Measurements from ENCODE around the gene ZDHHC24.

DNA sequence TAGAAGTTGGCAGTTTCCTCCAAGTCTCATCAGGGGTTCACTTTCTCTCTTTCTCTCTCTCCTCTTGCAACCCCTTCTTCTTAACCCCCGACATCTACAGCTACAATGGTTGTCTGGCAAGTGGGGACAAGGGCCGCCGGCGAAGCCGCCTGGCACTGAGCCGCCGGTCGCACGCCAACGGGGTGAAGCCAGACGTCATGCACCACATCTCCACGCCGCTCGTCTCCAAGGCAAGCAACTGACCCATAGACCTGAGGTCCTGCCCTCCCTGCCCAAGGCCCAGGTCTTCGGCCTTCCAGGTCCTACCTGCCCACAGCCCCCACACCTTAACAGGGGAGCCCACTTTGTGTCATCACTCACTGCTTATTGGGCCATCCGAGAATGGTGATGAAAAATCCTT lies 74.7 kb downstream of the ZDHHC24 start:
- no peak for TF ChIP-seq EP300 (conservative IDR thresholded peaks at IDR 0.05; ENCODE audit: poor library complexity, severe bottlenecking)
- TF ChIP-seq EZH2 (IDR thresholded peaks at IDR 0.05; ENCODE audit: borderline replicate concordance, insufficient read depth, low read length, poor library complexity, severe bottlenecking), result no peak
- TF ChIP-seq, protein P1, sequence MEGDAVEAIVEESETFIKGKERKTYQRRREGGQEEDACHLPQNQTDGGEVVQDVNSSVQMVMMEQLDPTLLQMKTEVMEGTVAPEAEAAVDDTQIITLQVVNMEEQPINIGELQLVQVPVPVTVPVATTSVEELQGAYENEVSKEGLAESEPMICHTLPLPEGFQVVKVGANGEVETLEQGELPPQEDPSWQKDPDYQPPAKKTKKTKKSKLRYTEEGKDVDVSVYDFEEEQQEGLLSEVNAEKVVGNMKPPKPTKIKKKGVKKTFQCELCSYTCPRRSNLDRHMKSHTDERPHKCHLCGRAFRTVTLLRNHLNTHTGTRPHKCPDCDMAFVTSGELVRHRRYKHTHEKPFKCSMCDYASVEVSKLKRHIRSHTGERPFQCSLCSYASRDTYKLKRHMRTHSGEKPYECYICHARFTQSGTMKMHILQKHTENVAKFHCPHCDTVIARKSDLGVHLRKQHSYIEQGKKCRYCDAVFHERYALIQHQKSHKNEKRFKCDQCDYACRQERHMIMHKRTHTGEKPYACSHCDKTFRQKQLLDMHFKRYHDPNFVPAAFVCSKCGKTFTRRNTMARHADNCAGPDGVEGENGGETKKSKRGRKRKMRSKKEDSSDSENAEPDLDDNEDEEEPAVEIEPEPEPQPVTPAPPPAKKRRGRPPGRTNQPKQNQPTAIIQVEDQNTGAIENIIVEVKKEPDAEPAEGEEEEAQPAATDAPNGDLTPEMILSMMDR (IDR thresholded peaks at IDR 0.05; ENCODE audit: poor library complexity, severe bottlenecking), result no peak
- TF ChIP-seq POLR2AphosphoS5 (IDR thresholded peaks at IDR 0.05), result no peak
